Upper lobe of left lung (tissue), 6 donors: ENCODE data around the gene OSCP1. TPM values are rescaled to one million over a fixed set of nuclear protein-coding genes. Genes with fewer than 3 reads are reported as not detected.

Source experiments
- ATAC-seq, 2 donors: fragments of 200-7000 bp; cut with Tn5 transposase; one replicate each; pipeline ENCODE4 v1.9.1; 2022; ENCODE audit warnings: mild to moderate bottlenecking in 2 of 2, moderate library complexity in 2 of 2; ENCODE audit not compliant: low FRiP score in 2 of 2
- DNase-seq, 2 donors: peaks; one replicate each; pipeline ENCODE4 v3.0.0-alpha.2; 2019 to 2020
- H3K27ac ChIP-seq, 4 donors: fragments of 200-600 bp; sonication (generic); one replicate each; pipeline ENCODE4 v1.5.1; 2016 to 2019
- H3K27me3 ChIP-seq, 4 donors: fragments of 200-600 bp; sonication (generic); one replicate each; pipeline ENCODE4 v1.5.1; 2017 to 2019
- H3K36me3 ChIP-seq, 4 donors: fragments of 200-600 bp; sonication (generic); one replicate each; pipeline ENCODE4 v1.5.1; 2016 to 2019
- H3K4me1 ChIP-seq, 4 donors: fragments of 200-600 bp; sonication (generic); one replicate each; pipeline ENCODE4 v1.5.1; 2018 to 2019
- H3K4me3 ChIP-seq, 4 donors: fragments of 200-600 bp; sonication (generic); one replicate each; pipeline ENCODE4 v1.5.1; 2017 to 2019; ENCODE audit warnings: mild to moderate bottlenecking in 2 of 4, moderate library complexity in 1 of 4
- H3K9me3 ChIP-seq, 4 donors: fragments of 200-600 bp; sonication (generic); one replicate each; pipeline ENCODE4 v1.5.1; 2018 to 2019
- CTCF ChIP-seq, 6 experiments: fragments of 450-650 bp in 4 of 6; fragments of 200-600 bp in 2 of 6; sonication (generic) in 2 of 6; IDR thresholded peaks; one replicate each; pipeline ENCODE4 v1.5.1; 2016 to 2019; ENCODE audit warnings: antibody characterized with exemption in 6 of 6
- EP300 ChIP-seq, 4 donors: sonication (generic); formaldehyde crosslinking; IDR thresholded peaks; one replicate each; pipeline ENCODE4 v1.5.1; 2017; ENCODE audit warnings: antibody characterized with exemption in 4 of 4, control low read depth in 2 of 4
- POLR2A ChIP-seq, 4 donors: fragments of 450-650 bp; IDR thresholded peaks; one replicate each; pipeline ENCODE4 v1.5.1; 2016 to 2017; ENCODE audit warnings: antibody characterized with exemption in 4 of 4, mild to moderate bottlenecking in 2 of 4
- POLR2AphosphoS5 ChIP-seq, 2 donors: sonication (generic); formaldehyde crosslinking; IDR thresholded peaks; one replicate each; pipeline ENCODE4 v1.5.1; 2017; ENCODE audit warnings: antibody characterized with exemption in 2 of 2
- WGBS, 2 donors: methylation state at CpG; one replicate each; pipeline ENCODE4 v1.1.5; 2017 to 2018; 5-methylcytosine and 5-hydroxymethylcytosine counted together
- total RNA-seq, 6 donors: library from RNA; depleted of rRNA in 4 of 6; stranded (reverse); fragments of >200 nt in 4 of 6; gene quantifications; one replicate each; pipeline versions ENCODE4 v1.1.0 to v1.2.1, GENCODE V29; 2016 to 2021
- donor health status: DM: no; HTN: no; CAD: no; lungs with moderate emphysema.
- donor health status: DM: no; HTN: yes; CAD: no; lungs with severe emphysema.

OSCP1 gene
- total RNA-seq, 6 donors from 2014 or later, result 11.8 to 28.2 (median 13.6) TPM

DNA sequence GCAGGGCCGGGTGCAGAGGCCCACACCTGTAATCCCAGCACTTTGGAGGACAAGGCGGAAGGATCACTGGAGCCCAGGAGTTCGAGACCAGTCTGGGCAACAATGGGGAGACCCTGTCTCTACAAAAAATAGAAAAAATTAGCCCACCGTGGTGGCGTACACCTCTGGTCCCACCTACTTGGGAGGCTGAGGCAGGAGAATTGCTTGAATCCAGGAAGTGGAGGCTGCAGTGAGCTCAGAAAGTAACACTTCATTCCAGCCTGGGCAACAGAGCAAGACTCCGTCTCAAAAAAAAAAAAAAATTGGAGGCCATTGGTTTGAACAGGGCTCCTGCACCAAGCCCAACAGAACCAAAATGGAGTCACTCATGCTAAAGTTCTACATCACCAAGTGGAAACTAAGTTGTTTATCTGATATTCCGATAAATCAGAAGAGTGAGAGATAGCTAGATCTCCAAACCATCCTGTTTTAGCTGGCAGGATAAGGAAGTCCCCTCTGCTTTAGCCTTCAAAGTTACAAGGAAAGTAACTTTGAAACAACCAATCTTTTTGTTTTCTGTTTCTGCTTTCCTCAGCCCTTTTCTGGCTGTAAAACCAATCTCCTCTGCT, 51.8 kb downstream of the OSCP1 start:
- ATAC-seq (no peak), DNase-seq (no peak)
- peaks cover 9 to 33% (median 20%) of the 10 kb centered on the region in 4 donors for H3K4me1 ChIP-seq
- TF ChIP-seq EP300 (IDR thresholded peaks at IDR 0.05), result no peak
- TF ChIP-seq CTCF (IDR thresholded peaks at IDR 0.05), result no peak
- TF ChIP-seq POLR2AphosphoS5 (IDR thresholded peaks at IDR 0.05), result no peak
- TF ChIP-seq POLR2A (IDR thresholded peaks at IDR 0.05), result no peak
- H3K36me3 ChIP-seq, result peaks cover 0 to 9% (median 7%) of the 10 kb centered on the region in 4 donors
- H3K4me3 ChIP-seq, result peak overlapping the region in 1 of 4 donors; percentile 96
- no peaks in the 10 kb centered on the region for H3K9me3 ChIP-seq
- H3K27ac ChIP-seq, result peak overlapping the region in 3 of 4 donors; percentile 87 to 96 (median 93)
- WGBS, 2 donors, result 81 to 84% methylated on average over 7 of the region's 7 CpGs
- no peaks in the 10 kb centered on the region for H3K27me3 ChIP-seq

- DNase-seq, result peak; percentile 95 to 96
- Histone ChIP-seq H3K4me3 (peak within 1 kb of the TSS; percentile 34 to 96 (median 87)), H3K27me3 (no peaks in the 10 kb centered on the region), H3K9me3 (no peaks in the 10 kb centered on the region), H3K27ac (peak within 1 kb of the TSS; percentile 87 to 96 (median 94)), H3K36me3 (peaks cover 0 to 18% (median 15%) of the 10 kb centered on the region in 4 donors), H3K4me1 (peaks cover 9 to 33% (median 20%) of the 10 kb centered on the region in 4 donors)
- TF ChIP-seq POLR2AphosphoS5 (IDR thresholded peaks at IDR 0.05) (peak; percentile 96), POLR2A (IDR thresholded peaks at IDR 0.05) (peak in 3 of 4 donors; percentile 80 to 96 (median 90)), CTCF (IDR thresholded peaks at IDR 0.05) (no peak), EP300 (IDR thresholded peaks at IDR 0.05) (no peak)
- 1% methylated on average over 19 to 53 of the region's 60 CpGs for WGBS, 2 donors
- ATAC-seq, result peak; percentile 95 to 96
These were observed 52.6 kb downstream of the OSCP1 start, which contains the start of gene LSM10 for GRCh38 chr1:36397378-36398230. LSM10 (minus strand) TSS chr1:36397908; CDS start chr1:36394129, 3,779 bp downstream.

- ATAC-seq (peak in 1 of 2 donors; percentile 54), DNase-seq (no peak)
- Histone ChIP-seq H3K27me3 (no peaks in the 10 kb centered on the region), H3K9me3 (no peaks in the 10 kb centered on the region), H3K4me3 (peak overlapping the region; percentile 34 to 96 (median 87)), H3K36me3 (peaks cover 0 to 24% (median 16%) of the 10 kb centered on the region in 4 donors), H3K4me1 (peaks cover 9 to 33% (median 20%) of the 10 kb centered on the region in 4 donors), H3K27ac (peak overlapping the region; percentile 87 to 96 (median 94))
- 4 to 9% methylated on average over 5 of the region's 5 CpGs for WGBS, 2 donors
- TF ChIP-seq CTCF (IDR thresholded peaks at IDR 0.05) (no peak), POLR2AphosphoS5 (IDR thresholded peaks at IDR 0.05) (no peak), POLR2A (IDR thresholded peaks at IDR 0.05) (no peak), EP300 (IDR thresholded peaks at IDR 0.05) (no peak)
These were observed 53.2 kb downstream of the OSCP1 start for GRCh38 chr1:36397083-36397377.

DNA sequence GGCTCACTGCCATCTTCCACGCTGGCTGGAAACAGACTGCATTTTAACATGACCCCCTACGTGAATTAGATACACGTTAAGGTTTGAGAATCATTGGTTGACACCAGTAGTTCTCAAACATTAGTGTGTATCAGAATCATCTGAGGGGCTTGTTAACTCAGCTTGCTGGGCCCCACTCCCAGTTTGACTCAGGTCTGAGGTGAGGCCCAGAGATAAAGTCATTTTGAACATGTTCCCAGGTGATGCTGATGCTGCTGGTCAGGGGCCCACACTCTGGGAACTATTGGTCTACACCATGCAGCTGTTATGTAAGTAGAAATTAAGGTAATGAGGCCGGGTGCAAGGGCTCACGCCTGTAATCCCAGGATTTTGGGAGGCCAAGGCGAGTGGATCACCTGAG, 53.9 kb downstream of the OSCP1 start:
- Histone ChIP-seq H3K9me3 (no peaks in the 10 kb centered on the region), H3K27ac (no peak overlapping the region), H3K27me3 (no peaks in the 10 kb centered on the region), H3K36me3 (peaks cover 0 to 29% (median 19%) of the 10 kb centered on the region in 4 donors), H3K4me3 (peak overlapping the region in 1 of 4 donors; percentile 96), H3K4me1 (peaks cover 9 to 27% (median 18%) of the 10 kb centered on the region in 4 donors)
- 78 to 80% methylated on average over 6 of the region's 6 CpGs for WGBS, 2 donors
- DNase-seq, result no peak
- no peak for ATAC-seq
- TF ChIP-seq POLR2AphosphoS5 (IDR thresholded peaks at IDR 0.05) (no peak), EP300 (IDR thresholded peaks at IDR 0.05) (no peak), POLR2A (IDR thresholded peaks at IDR 0.05) (no peak), CTCF (IDR thresholded peaks at IDR 0.05) (no peak)
